Loucy (cell line): ENCODE measurements around the gene GARIN6.

Experiments used
- H2AFZ ChIP-seq: fragments of 200-600 bp; sonication (generic); 2 replicates; pipeline ENCODE4 v1.6.0; 2016; ENCODE audit warnings: antibody characterized with exemption, mild to moderate bottlenecking, low read length, moderate library complexity
- H3F3A ChIP-seq: fragments of 200-600 bp; 2 replicates; pipeline ENCODE4 v1.6.0; 2016; ENCODE audit warnings: antibody characterized with exemption, low read depth, mild to moderate bottlenecking
- H3K27me3 ChIP-seq: fragments of 200-600 bp; sonication (generic); 2 replicates; pipeline ENCODE4 v1.6.1; 2014; ENCODE audit warnings: low read length, mild to moderate bottlenecking; ENCODE audit not compliant: insufficient read depth, poor library complexity, severe bottlenecking
- H3K36me3 ChIP-seq: fragments of 200-600 bp; sonication (generic); 2 replicates; pipeline ENCODE4 v1.6.1; 2016; ENCODE audit warnings: low read length; ENCODE audit not compliant: insufficient read depth
- H3K4me1 ChIP-seq: fragments of 200-600 bp; sonication (generic); 2 replicates; pipeline ENCODE4 v1.5.1; 2014; ENCODE audit warnings: low read length, mild to moderate bottlenecking; ENCODE audit not compliant: insufficient read depth, poor library complexity, severe bottlenecking
- H3K4me2 ChIP-seq: fragments of 200-600 bp; sonication (generic); 2 replicates; pipeline ENCODE4 v1.6.0; 2014; ENCODE audit warnings: antibody characterized with exemption, low read length, low read depth, mild to moderate bottlenecking; ENCODE audit not compliant: poor library complexity, severe bottlenecking
- H3K4me3 ChIP-seq: fragments of 200-600 bp; sonication (generic); 2 replicates; pipeline ENCODE4 v1.5.1; 2014; ENCODE audit warnings: low read length, mild to moderate bottlenecking, mixed read lengths; ENCODE audit not compliant: poor library complexity, severe bottlenecking
- H3K79me2 ChIP-seq: fragments of 200-600 bp; sonication (generic); 2 replicates; pipeline ENCODE4 v1.6.1; 2014; ENCODE audit warnings: low read length; ENCODE audit not compliant: insufficient read depth
- H3K9ac ChIP-seq: fragments of 200-600 bp; sonication (generic); 2 replicates; pipeline ENCODE4 v1.6.0; 2014; ENCODE audit warnings: mild to moderate bottlenecking, low read depth, low read length, moderate library complexity; ENCODE audit not compliant: poor library complexity, severe bottlenecking
- H3K9me2 ChIP-seq: fragments of 200-600 bp; sonication (generic); replicated peaks from 2 replicates; pipeline ENCODE4 v1.6.1; 2016; ENCODE audit warnings: low read depth, low read length, mixed read lengths
- H3K9me3 ChIP-seq: fragments of 200-600 bp; sonication (generic); 2 replicates; pipeline ENCODE4 v1.6.1; 2014; ENCODE audit warnings: mild to moderate bottlenecking, antibody characterized with exemption, low read length, low read depth; ENCODE audit not compliant: insufficient read depth
- H4K20me1 ChIP-seq: fragments of 200-600 bp; sonication (generic); 2 replicates; pipeline ENCODE4 v1.6.0; 2014; ENCODE audit warnings: antibody characterized with exemption, low read length, mild to moderate bottlenecking; ENCODE audit not compliant: insufficient read depth, poor library complexity, severe bottlenecking
- CTCF ChIP-seq: fragments of 200-600 bp; sonication (generic); conservative IDR thresholded peaks from 2 replicates; pipeline ENCODE4 v1.5.1; 2014; ENCODE audit warnings: mild to moderate bottlenecking, antibody characterized with exemption, low read length
- EZH2phosphoT487 ChIP-seq: fragments of 200-600 bp; IDR thresholded peaks from 2 replicates; pipeline ENCODE4 v1.6.1; 2018; ENCODE audit warnings: antibody characterized with exemption, mild to moderate bottlenecking, moderate library complexity, borderline replicate concordance

The GARIN6 gene

GRCh38 chr12:99647453-99647852 is at the start of gene GARIN6:
GARIN6 (plus strand) TSS chr12:99647753; CDS start chr12:99648175, 422 bp downstream.
- Histone ChIP-seq H3K36me3 (no peaks in the 10 kb centered on the region), H3K27me3 (no peaks in the 10 kb centered on the region), H3K4me1 (no peaks in the 10 kb centered on the region), H3K4me2 (no peak within 1 kb of the TSS), H2AFZ (no peak within 1 kb of the TSS), H3K9me2 (no peaks in the 10 kb centered on the region), H3K9ac (no peak within 1 kb of the TSS), H3K9me3 (no peaks in the 10 kb centered on the region), H3K79me2 (no peaks in the 10 kb centered on the region), H3F3A (no peaks in the 10 kb centered on the region), H4K20me1 (no peaks in the 10 kb centered on the region), H3K4me3 (no peak within 1 kb of the TSS)
- TF ChIP-seq EZH2phosphoT487 (no peak), CTCF (no peak)

DNA sequence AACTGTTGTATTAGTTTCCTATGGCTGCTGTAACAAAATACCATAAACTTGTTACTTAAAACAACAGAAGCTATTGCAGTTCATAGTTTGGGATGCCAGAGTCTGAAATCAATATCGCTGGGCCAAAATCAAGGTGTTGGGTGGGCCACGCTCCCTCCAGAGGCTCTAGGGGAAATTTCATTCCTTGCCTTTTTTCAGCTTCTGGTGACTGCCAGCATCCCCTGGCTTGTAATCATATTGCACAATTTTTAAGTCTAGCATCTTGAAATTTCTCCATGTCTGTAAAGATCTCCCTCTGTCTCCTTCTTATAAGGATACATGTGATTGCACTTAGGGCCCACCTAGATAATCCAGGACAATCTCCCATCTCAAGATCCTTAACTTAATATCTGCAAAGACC is 48.8 kb upstream of the GARIN6 start:
- TF ChIP-seq EZH2phosphoT487 = no peak
- TF ChIP-seq CTCF = no peak
- Histone ChIP-seq H3K4me3 (no peak overlapping the region), H2AFZ (no peak overlapping the region), H3K4me2 (no peak overlapping the region), H3K27me3 (no peaks in the 10 kb centered on the region), H3K9ac (no peak overlapping the region), H3F3A (no peaks in the 10 kb centered on the region), H3K9me2 (no peaks in the 10 kb centered on the region), H3K4me1 (no peaks in the 10 kb centered on the region), H3K36me3 (no peaks in the 10 kb centered on the region), H3K9me3 (no peaks in the 10 kb centered on the region), H3K79me2 (no peaks in the 10 kb centered on the region), H4K20me1 (no peaks in the 10 kb centered on the region)

- Histone ChIP-seq H3K27me3 (no peaks in the 10 kb centered on the region), H3K9me3 (no peaks in the 10 kb centered on the region), H3F3A (no peaks in the 10 kb centered on the region), H3K4me2 (no peak overlapping the region), H3K9me2 (no peaks in the 10 kb centered on the region), H2AFZ (no peak overlapping the region), H3K4me1 (no peaks in the 10 kb centered on the region), H4K20me1 (no peaks in the 10 kb centered on the region), H3K36me3 (no peaks in the 10 kb centered on the region), H3K9ac (no peak overlapping the region), H3K4me3 (no peak overlapping the region), H3K79me2 (no peaks in the 10 kb centered on the region)
- no peak for TF ChIP-seq CTCF
- TF ChIP-seq EZH2phosphoT487 = no peak
Measured at GRCh38 chr12:99600388-99600787, 47.2 kb upstream of the GARIN6 start.
